Muscle of leg (tissue), 16 donors: ENCODE measurements around the gene CDK5. TPM values are rescaled to one million over a fixed set of nuclear protein-coding genes. Genes with fewer than 3 reads are reported as not detected.

ENCODE experiments used
- DNase-seq: peaks from one replicate; pipeline ENCODE4 v3.0.0; 2013
- H3K27ac ChIP-seq: one replicate; pipeline ENCODE4 v1.5.1; 2013; ENCODE audit warnings: mild to moderate bottlenecking, low read length, control low read depth
- H3K27me3 ChIP-seq: one replicate; pipeline ENCODE4 v1.6.1; 2013; ENCODE audit warnings: low read length; ENCODE audit not compliant: control insufficient read depth, insufficient read depth
- H3K36me3 ChIP-seq: one replicate; pipeline ENCODE4 v1.6.1; 2013; ENCODE audit warnings: low read length; ENCODE audit not compliant: control insufficient read depth, insufficient read depth
- H3K4me1 ChIP-seq: one replicate; pipeline ENCODE4 v1.6.1; 2013; ENCODE audit warnings: low read length; ENCODE audit not compliant: control insufficient read depth, insufficient read depth
- H3K4me3 ChIP-seq: one replicate; pipeline ENCODE4 v1.5.1; 2013; ENCODE audit warnings: low read length, control low read depth
- H3K9me3 ChIP-seq: replicated peaks from 2 replicates; pipeline ENCODE4 v1.6.1; 2013; ENCODE audit warnings: low read depth, low read length; ENCODE audit not compliant: control insufficient read depth
- WGBS: methylation state at CpG from one replicate; pipeline ENCODE4 v1.1.5; 2013; ENCODE audit warnings: missing lambda C conversion rate; ENCODE audit not compliant: insufficient coverage; 5-methylcytosine and 5-hydroxymethylcytosine counted together
- long read RNA-seq, 11 donors: transcript quantifications; one replicate each; lab custom pipeline, GENCODE V29; 2026
- polyA plus RNA-seq, 8 donors: library from polyadenylated mRNA; unstranded; fragments of 120-200 nt; gene quantifications; one replicate each; pipeline versions ENCODE4 v1.2.1 to v1.2.3, GENCODE V29; 2013; ENCODE audit warnings: inconsistent platforms in 1 of 8, low replicate concordance in 1 of 8; ENCODE audit not compliant: insufficient read length in 8 of 8, insufficient read depth in 1 of 8
- total RNA-seq: library from RNA; stranded (reverse); fragments of 120-200 nt; gene quantifications from one replicate; pipeline ENCODE4 v1.2.4, GENCODE V29; 2013

Gene CDK5
- total RNA-seq = 10.2 TPM
- 10 to 100 TPM in 5 of 8 donors, 1 to 10 TPM in 3; 8.2 to 12.2 (median 10.2) TPM for polyA plus RNA-seq
- long read RNA-seq, donor 1, partial matches to known transcripts = 0 of 1 reads
- long read RNA-seq, donor 1, other reads (novel, unspliced or antisense) = 0 of 1 reads
- long read RNA-seq, donor 2 = 0 reads
- long read RNA-seq, donor 3, partial matches to known transcripts = 0 of 5 reads
- long read RNA-seq, donor 3, other reads (novel, unspliced or antisense) = 0 of 5 reads
- long read RNA-seq, donor 4, partial matches to known transcripts = 0 of 3 reads
- long read RNA-seq, donor 4, other reads (novel, unspliced or antisense) = 0 of 3 reads
- long read RNA-seq, donor 5, transcript CDK5-204 (12 exons, 1,758 nt) = major isoform, 9 of 10 reads
- long read RNA-seq, donor 5, partial matches to known transcripts = 0 of 10 reads
- long read RNA-seq, donor 5, other reads (novel, unspliced or antisense) = 0 of 10 reads
- long read RNA-seq, donor 6, transcript CDK5-204 (12 exons, 1,758 nt) = major isoform, 5 of 5 reads
- long read RNA-seq, donor 6, partial matches to known transcripts = 0 of 5 reads
- long read RNA-seq, donor 6, other reads (novel, unspliced or antisense) = 0 of 5 reads
- long read RNA-seq, donor 7 = 0 reads
- long read RNA-seq, donor 8 = 0 reads
- long read RNA-seq, donor 9 = 0 reads
- long read RNA-seq, donor 10, transcript CDK5-204 (12 exons, 1,758 nt) = major isoform, 7 of 8 reads
- long read RNA-seq, donor 10, partial matches to known transcripts = 0 of 8 reads
- long read RNA-seq, donor 10, other reads (novel, unspliced or antisense) = 0 of 8 reads
- long read RNA-seq, donor 11 = 0 reads

- H3K36me3 ChIP-seq = peaks cover 19% of the 10 kb centered on the region
- peak within 1 kb of the TSS; percentile 79 for H3K4me3 ChIP-seq
- WGBS = under 1% methylated on average over 29 of the region's 30 CpGs
- H3K9me3 ChIP-seq = no peaks in the 10 kb centered on the region
- no peaks in the 10 kb centered on the region for H3K27me3 ChIP-seq
- no peak for DNase-seq
- peak within 1 kb of the TSS; percentile 100 for H3K27ac ChIP-seq
- peaks cover 49% of the 10 kb centered on the region for H3K4me1 ChIP-seq
Measured at GRCh38 chr7:151057506-151057988, at the start of gene CDK5. Gene CDK5, minus strand, starts transcription at chr7:151057897. Its CDS starts 49 bp downstream, at chr7:151057848.

- peaks cover 17% of the 10 kb centered on the region for H3K4me1 ChIP-seq
- H3K27ac ChIP-seq = no peak overlapping the region
- H3K9me3 ChIP-seq = no peaks in the 10 kb centered on the region
- no peaks in the 10 kb centered on the region for H3K27me3 ChIP-seq
- peaks cover 9% of the 10 kb centered on the region for H3K36me3 ChIP-seq
- WGBS = 62% methylated on average over 15 of the region's 23 CpGs
- H3K4me3 ChIP-seq = no peak overlapping the region
- peak; percentile 48 for DNase-seq
Measured at GRCh38 chr7:151104411-151105235, 46.9 kb upstream of the CDK5 start.

GRCh38 chr7:151103973-151104372 is 46.3 kb upstream of the CDK5 start:
- Histone ChIP-seq H3K4me3 (no peak overlapping the region), H3K27ac (no peak overlapping the region), H3K4me1 (peaks cover 21% of the 10 kb centered on the region), H3K27me3 (no peaks in the 10 kb centered on the region), H3K36me3 (peaks cover 9% of the 10 kb centered on the region), H3K9me3 (no peaks in the 10 kb centered on the region)
- no CpG with 5 or more reads among the region's 12 CpGs for WGBS
- no peak for DNase-seq

- Histone ChIP-seq H3K36me3 (peaks cover 6% of the 10 kb centered on the region), H3K4me1 (peaks cover 17% of the 10 kb centered on the region), H3K27ac (no peak overlapping the region), H3K27me3 (no peaks in the 10 kb centered on the region), H3K4me3 (no peak overlapping the region), H3K9me3 (no peaks in the 10 kb centered on the region)
- no peak for DNase-seq
- 70% methylated on average over 1 of the region's 3 CpGs for WGBS
Measured at GRCh38 chr7:151102991-151103390, 45.3 kb upstream of the CDK5 start.

GRCh38 chr7:151101621-151102396 is 44.1 kb upstream of the CDK5 start:
- Histone ChIP-seq H3K27ac (no peak overlapping the region), H3K27me3 (no peaks in the 10 kb centered on the region), H3K36me3 (peaks cover 6% of the 10 kb centered on the region), H3K4me3 (no peak overlapping the region), H3K9me3 (no peaks in the 10 kb centered on the region), H3K4me1 (peaks cover 14% of the 10 kb centered on the region)
- no peak for DNase-seq
- 76% methylated on average over 13 of the region's 24 CpGs for WGBS

GRCh38 chr7:151100921-151101320 is 43.2 kb upstream of the CDK5 start:
- Histone ChIP-seq H3K27me3 (no peaks in the 10 kb centered on the region), H3K27ac (no peak overlapping the region), H3K9me3 (no peaks in the 10 kb centered on the region), H3K4me3 (no peak overlapping the region), H3K4me1 (peaks cover 14% of the 10 kb centered on the region), H3K36me3 (peaks cover 9% of the 10 kb centered on the region)
- no peak for DNase-seq
- 100% methylated on average over 1 of the region's 10 CpGs for WGBS

- H3K36me3 ChIP-seq = peaks cover 5% of the 10 kb centered on the region
- no peaks in the 10 kb centered on the region for H3K9me3 ChIP-seq
- H3K4me3 ChIP-seq = no peak overlapping the region
- 58% methylated on average over 13 of the region's 20 CpGs for WGBS
- H3K27ac ChIP-seq = no peak overlapping the region
- no peaks in the 10 kb centered on the region for H3K27me3 ChIP-seq
- H3K4me1 ChIP-seq = peaks cover 15% of the 10 kb centered on the region
- peak; percentile 34 for DNase-seq
Measured at GRCh38 chr7:151099486-151100211, 42.0 kb upstream of the CDK5 start.

GRCh38 chr7:151095828-151096475 is 38.3 kb upstream of the CDK5 start:
- Histone ChIP-seq H3K4me1 (peaks cover 20% of the 10 kb centered on the region), H3K9me3 (no peaks in the 10 kb centered on the region), H3K36me3 (peaks cover 33% of the 10 kb centered on the region), H3K27me3 (no peaks in the 10 kb centered on the region), H3K27ac (no peak overlapping the region), H3K4me3 (no peak overlapping the region)
- no peak for DNase-seq
- 78% methylated on average over 15 of the region's 17 CpGs for WGBS
